HepG2 (cell line): ENCODE measurements around the gene GNG7. TPM values are rescaled to one million over a fixed set of nuclear protein-coding genes. Genes with fewer than 3 reads are reported as not detected.

Source experiments
- GTF3A ChIP-seq: sonication (generic); formaldehyde crosslinking; conservative IDR thresholded peaks from 2 replicates; pipeline ENCODE4 v1.4.0; 2020; ENCODE audit warnings: mild to moderate bottlenecking, missing genetic modification reagents
- HMGA1 ChIP-seq: sonication (generic); formaldehyde crosslinking; conservative IDR thresholded peaks from 2 replicates; pipeline ENCODE4 v1.4.0; 2020; ENCODE audit warnings: missing genetic modification reagents
- HOXA3 ChIP-seq: sonication (generic); formaldehyde crosslinking; IDR thresholded peaks from 2 replicates; pipeline ENCODE4 v1.5.0; 2020; ENCODE audit warnings: missing genetic modification reagents
- KLF12 ChIP-seq: sonication (generic); formaldehyde crosslinking; IDR thresholded peaks from 2 replicates; pipeline ENCODE4 v1.4.0; 2020; ENCODE audit warnings: missing genetic modification reagents, borderline replicate concordance
- MAFF ChIP-seq: IDR thresholded peaks from 2 replicates; pipeline ENCODE4 v1.6.1; 2011; ENCODE audit warnings: low read depth, low read length, improper control_type of control experiment
- NCOA2 ChIP-seq: sonication (generic); formaldehyde crosslinking; IDR thresholded peaks from 2 replicates; pipeline ENCODE4 v1.8.0; 2022; ENCODE audit warnings: inconsistent platforms
- PHF20 ChIP-seq: sonication (generic); formaldehyde crosslinking; IDR thresholded peaks from 2 replicates; pipeline ENCODE4 v1.5.0; 2020; ENCODE audit warnings: mild to moderate bottlenecking, missing genetic modification reagents
- PHF5A ChIP-seq: IDR thresholded peaks from one replicate; pipeline ENCODE4 v1.6.1; 2018; ENCODE audit warnings: low read depth, missing genetic modification reagents; ENCODE audit not compliant: unreplicated experiment
- PREB ChIP-seq: sonication (generic); formaldehyde crosslinking; IDR thresholded peaks from 2 replicates; pipeline ENCODE4 v1.4.0; 2020; ENCODE audit warnings: missing genetic modification reagents
- PTBP1 ChIP-seq: fragments of 200-400 bp; formaldehyde crosslinking; IDR thresholded peaks from 2 replicates; pipeline ENCODE4 v1.6.1; 2018; ENCODE audit warnings: low read length, low read depth; ENCODE audit not compliant: poor library complexity, severe bottlenecking
- RXRA ChIP-seq: sonication (generic); formaldehyde crosslinking; IDR thresholded peaks from 2 replicates; pipeline ENCODE4 v1.5.1; 2020; ENCODE audit warnings: missing genetic modification reagents
- SMC3 ChIP-seq: IDR thresholded peaks from 2 replicates; pipeline ENCODE4 v1.6.1; 2011; ENCODE audit warnings: low read length, improper control_type of control experiment
- ZFAT ChIP-seq: sonication (generic); formaldehyde crosslinking; conservative IDR thresholded peaks from 2 replicates; pipeline ENCODE4 v1.8.1; 2023; ENCODE audit warnings: missing genetic modification reagents, inconsistent platforms
- ZFX ChIP-seq: sonication (generic); formaldehyde crosslinking; IDR thresholded peaks from 2 replicates; pipeline ENCODE4 v1.4.0; 2020; ENCODE audit warnings: mild to moderate bottlenecking, low read depth, missing genetic modification reagents, moderate library complexity
- ZMYM3 ChIP-seq: sonication (generic); formaldehyde crosslinking; IDR thresholded peaks from 2 replicates; pipeline ENCODE4 v1.5.1; 2020; ENCODE audit warnings: mild to moderate bottlenecking, missing genetic modification reagents
- ZNF180 ChIP-seq: sonication (generic); formaldehyde crosslinking; IDR thresholded peaks from 2 replicates; pipeline ENCODE4 v1.4.0; 2020; ENCODE audit warnings: low read depth, missing genetic modification reagents, borderline replicate concordance
- ZNF263 ChIP-seq: sonication (generic); formaldehyde crosslinking; IDR thresholded peaks from 2 replicates; pipeline ENCODE4 v1.4.0; 2020; ENCODE audit warnings: missing genetic modification reagents
- ZNF383 ChIP-seq: sonication (generic); formaldehyde crosslinking; IDR thresholded peaks from 2 replicates; pipeline ENCODE4 v1.4.0; 2020; ENCODE audit warnings: missing genetic modification reagents, mild to moderate bottlenecking, borderline replicate concordance
- ZNF619 ChIP-seq: sonication (generic); formaldehyde crosslinking; IDR thresholded peaks from 2 replicates; pipeline ENCODE4 v1.4.0; 2020; ENCODE audit warnings: mild to moderate bottlenecking, missing genetic modification reagents
- polyA plus RNA-seq, 8 experiments: library from polyadenylated mRNA; depleted of rRNA in 3 of 8; stranded (reverse) in 7 of 8; unstranded in 1 of 8; fragments of >200 nt; fragmentation: Illumina TruSeq in 4 of 8; extraction: Trizol in 4 of 8; gene quantifications; 2 replicates each; pipeline versions ENCODE4 v1.2.1 to v1.2.3, GENCODE V29; 2011 to 2016; ENCODE audit warnings: low read depth in 4 of 8, missing spikeins in 1 of 8, mixed read lengths in 1 of 8; ENCODE audit not compliant: insufficient read depth in 1 of 8
- total RNA-seq, 5 experiments: library from RNA; depleted of rRNA; stranded (reverse); fragments of >200 nt; fragmentation: Illumina TruSeq; extraction: Trizol; gene quantifications; 2 replicates each; pipeline ENCODE4 v1.2.3, GENCODE V29; 2016; ENCODE audit warnings: low read depth in 1 of 5
- TF ChIP-seq, protein P1 (sequence below): sonication (generic); formaldehyde crosslinking; IDR thresholded peaks from 2 replicates; pipeline ENCODE4 v1.4.0; 2020; ENCODE audit warnings: missing genetic modification reagents, borderline replicate concordance
- TF ChIP-seq, protein P2 (sequence below): sonication (generic); formaldehyde crosslinking; IDR thresholded peaks from 2 replicates; pipeline ENCODE4 v1.8.1; 2022; ENCODE audit warnings: mild to moderate bottlenecking, missing genetic modification reagents
- TF ChIP-seq, protein P3 (sequence below), 2 experiments: sonication (generic) in 1 of 2; formaldehyde crosslinking in 1 of 2; IDR thresholded peaks; 2 replicates each; pipeline versions ENCODE4 v1.4.0 to v1.6.1; 2018 to 2020; ENCODE audit warnings: missing genetic modification reagents in 2 of 2, borderline replicate concordance in 1 of 2, low read depth in 1 of 2, mild to moderate bottlenecking in 1 of 2, missing biosample characterization in 1 of 2

Gene GNG7
- total and polyA plus RNA-seq, 2 of the 13 experiments (the other 11 are each of a cell fraction or from before 2014, with no cell fraction given), result 1.4 to 3.3 TPM

DNA sequence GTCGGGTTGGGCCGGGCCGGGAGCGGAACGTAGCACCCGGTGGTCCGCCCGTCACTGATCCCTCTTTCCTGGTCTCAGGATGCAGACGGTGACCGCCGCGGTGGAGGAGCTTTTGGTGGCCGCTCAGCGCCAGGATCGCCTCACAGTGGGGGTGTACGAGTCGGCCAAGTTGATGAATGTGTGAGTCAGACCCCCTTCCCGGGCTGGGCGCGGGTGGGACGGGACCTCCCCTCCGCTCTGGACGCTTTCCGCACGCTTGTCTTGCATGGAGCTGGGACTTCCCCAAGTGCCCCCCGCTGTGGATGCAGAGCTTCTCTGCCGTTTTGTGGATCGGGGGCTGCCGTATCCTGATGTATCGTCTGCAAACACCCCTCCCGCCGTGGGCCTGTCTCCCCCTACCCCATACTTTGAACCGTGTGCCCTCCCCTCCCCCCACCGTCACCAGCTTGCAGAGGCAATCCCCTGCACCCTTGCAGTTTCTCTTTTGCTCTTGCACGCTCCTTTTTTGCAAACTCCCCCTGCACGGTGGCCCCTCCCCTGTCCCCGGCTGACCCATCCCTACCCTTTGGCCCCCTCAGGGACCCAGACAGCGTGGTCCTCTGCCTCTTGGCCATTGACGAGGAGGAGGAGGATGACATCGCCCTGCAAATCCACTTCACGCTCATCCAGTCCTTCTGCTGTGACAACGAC is 225.9 kb downstream of the GNG7 start (continued):
- TF ChIP-seq, protein P1, sequence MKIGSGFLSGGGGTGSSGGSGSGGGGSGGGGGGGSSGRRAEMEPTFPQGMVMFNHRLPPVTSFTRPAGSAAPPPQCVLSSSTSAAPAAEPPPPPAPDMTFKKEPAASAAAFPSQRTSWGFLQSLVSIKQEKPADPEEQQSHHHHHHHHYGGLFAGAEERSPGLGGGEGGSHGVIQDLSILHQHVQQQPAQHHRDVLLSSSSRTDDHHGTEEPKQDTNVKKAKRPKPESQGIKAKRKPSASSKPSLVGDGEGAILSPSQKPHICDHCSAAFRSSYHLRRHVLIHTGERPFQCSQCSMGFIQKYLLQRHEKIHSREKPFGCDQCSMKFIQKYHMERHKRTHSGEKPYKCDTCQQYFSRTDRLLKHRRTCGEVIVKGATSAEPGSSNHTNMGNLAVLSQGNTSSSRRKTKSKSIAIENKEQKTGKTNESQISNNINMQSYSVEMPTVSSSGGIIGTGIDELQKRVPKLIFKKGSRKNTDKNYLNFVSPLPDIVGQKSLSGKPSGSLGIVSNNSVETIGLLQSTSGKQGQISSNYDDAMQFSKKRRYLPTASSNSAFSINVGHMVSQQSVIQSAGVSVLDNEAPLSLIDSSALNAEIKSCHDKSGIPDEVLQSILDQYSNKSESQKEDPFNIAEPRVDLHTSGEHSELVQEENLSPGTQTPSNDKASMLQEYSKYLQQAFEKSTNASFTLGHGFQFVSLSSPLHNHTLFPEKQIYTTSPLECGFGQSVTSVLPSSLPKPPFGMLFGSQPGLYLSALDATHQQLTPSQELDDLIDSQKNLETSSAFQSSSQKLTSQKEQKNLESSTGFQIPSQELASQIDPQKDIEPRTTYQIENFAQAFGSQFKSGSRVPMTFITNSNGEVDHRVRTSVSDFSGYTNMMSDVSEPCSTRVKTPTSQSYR (CRISPR knock-in tag), result peak; percentile 17
- no peak for TF ChIP-seq ZNF263
- no peak for TF ChIP-seq NCOA2
- no peak for TF ChIP-seq GTF3A
- peak; percentile 14 for TF ChIP-seq PHF5A (CRISPR knock-in tag)
- no peak for TF ChIP-seq MAFF
- TF ChIP-seq RXRA (CRISPR knock-in tag), result no peak
- no peak for TF ChIP-seq ZNF180 (CRISPR knock-in tag)
- TF ChIP-seq HOXA3, result no peak
- TF ChIP-seq, protein P2, sequence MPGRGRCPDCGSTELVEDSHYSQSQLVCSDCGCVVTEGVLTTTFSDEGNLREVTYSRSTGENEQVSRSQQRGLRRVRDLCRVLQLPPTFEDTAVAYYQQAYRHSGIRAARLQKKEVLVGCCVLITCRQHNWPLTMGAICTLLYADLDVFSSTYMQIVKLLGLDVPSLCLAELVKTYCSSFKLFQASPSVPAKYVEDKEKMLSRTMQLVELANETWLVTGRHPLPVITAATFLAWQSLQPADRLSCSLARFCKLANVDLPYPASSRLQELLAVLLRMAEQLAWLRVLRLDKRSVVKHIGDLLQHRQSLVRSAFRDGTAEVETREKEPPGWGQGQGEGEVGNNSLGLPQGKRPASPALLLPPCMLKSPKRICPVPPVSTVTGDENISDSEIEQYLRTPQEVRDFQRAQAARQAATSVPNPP, result no peak; the same call in 1 of the 2 replicates
- no peak for TF ChIP-seq KLF12 (CRISPR knock-in tag)
- no peak for TF ChIP-seq SMC3
- TF ChIP-seq HMGA1, result no peak
- peak; percentile 11; the same call in 1 of the 2 replicates for TF ChIP-seq ZFX
- no peak for TF ChIP-seq ZNF383
- no peak for TF ChIP-seq ZNF619 (CRISPR knock-in tag)
- no peak for TF ChIP-seq PTBP1
- 0 out of 2 replicates have a peak, but pooled peaks have one; percentile 15 for TF ChIP-seq ZFAT (CRISPR knock-in tag)
- TF ChIP-seq PHF20 (CRISPR knock-in tag), result no peak
- TF ChIP-seq ZMYM3 (CRISPR knock-in tag), result no peak
- TF ChIP-seq, protein P3, sequence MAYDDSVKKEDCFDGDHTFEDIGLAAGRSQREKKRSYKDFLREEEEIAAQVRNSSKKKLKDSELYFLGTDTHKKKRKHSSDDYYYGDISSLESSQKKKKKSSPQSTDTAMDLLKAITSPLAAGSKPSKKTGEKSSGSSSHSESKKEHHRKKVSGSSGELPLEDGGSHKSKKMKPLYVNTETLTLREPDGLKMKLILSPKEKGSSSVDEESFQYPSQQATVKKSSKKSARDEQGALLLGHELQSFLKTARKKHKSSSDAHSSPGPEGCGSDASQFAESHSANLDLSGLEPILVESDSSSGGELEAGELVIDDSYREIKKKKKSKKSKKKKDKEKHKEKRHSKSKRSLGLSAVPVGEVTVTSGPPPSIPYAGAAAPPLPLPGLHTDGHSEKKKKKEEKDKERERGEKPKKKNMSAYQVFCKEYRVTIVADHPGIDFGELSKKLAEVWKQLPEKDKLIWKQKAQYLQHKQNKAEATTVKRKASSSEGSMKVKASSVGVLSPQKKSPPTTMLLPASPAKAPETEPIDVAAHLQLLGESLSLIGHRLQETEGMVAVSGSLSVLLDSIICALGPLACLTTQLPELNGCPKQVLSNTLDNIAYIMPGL (CRISPR knock-in tag; IDR thresholded peaks at IDR 0.05; ENCODE audit: borderline replicate concordance in 1 of 2, low read depth in 1 of 2), result 0 out of 4 replicates have a peak, but pooled peaks of 1 of the 2 experiments have one; percentile 20
- no peak for TF ChIP-seq PREB (CRISPR knock-in tag)
